Measurements from ENCODE around the gene CKM. TPM values are rescaled to one million over a fixed set of nuclear protein-coding genes. Genes with fewer than 3 reads are reported as not detected.

CKM gene
- polyA plus RNA-seq, 1 experiment = not detected

DNA sequence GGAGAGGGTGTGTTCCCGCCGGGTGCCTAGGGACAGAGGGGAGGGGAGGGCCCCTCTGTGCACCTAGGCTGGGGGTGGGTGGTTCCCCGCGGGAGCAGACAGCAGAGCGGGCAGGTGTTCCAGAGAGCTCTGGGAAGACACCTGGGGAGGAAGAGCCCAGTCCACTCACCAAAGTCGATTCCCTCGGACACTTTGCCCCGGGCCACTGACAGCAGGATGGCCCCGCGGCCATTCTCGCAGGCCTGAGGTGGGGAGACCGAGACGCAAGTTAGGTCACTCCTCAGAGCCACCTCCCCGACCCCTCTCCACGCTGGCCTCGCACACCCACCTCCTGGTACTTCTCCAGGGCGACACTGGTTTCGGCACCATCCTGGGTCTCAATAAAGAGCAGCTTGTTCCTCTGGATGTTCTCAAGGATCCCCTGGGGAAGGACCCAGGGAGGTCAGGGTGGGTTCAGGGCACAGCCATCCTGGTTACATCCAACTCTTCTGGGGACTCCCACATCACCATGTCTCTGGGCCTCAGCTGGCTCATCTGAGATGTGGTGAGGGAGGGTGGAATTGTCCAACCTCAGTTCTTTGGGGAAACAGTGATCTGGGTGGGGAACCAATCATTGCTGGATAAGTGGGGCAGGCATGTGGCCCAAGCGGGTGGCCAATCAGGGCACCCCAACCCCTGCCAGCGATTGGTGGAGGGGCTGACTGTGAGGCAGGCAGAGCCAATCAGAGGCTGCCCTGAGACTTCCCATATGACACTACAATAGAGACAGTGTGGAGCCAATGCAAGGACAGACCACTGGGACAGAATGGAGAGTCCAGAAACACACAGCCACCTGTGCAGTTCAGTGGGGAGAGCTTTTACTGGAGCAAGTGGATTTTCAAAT, 30.5 kb upstream of the CKM start:
- TF ChIP-seq, protein P1, sequence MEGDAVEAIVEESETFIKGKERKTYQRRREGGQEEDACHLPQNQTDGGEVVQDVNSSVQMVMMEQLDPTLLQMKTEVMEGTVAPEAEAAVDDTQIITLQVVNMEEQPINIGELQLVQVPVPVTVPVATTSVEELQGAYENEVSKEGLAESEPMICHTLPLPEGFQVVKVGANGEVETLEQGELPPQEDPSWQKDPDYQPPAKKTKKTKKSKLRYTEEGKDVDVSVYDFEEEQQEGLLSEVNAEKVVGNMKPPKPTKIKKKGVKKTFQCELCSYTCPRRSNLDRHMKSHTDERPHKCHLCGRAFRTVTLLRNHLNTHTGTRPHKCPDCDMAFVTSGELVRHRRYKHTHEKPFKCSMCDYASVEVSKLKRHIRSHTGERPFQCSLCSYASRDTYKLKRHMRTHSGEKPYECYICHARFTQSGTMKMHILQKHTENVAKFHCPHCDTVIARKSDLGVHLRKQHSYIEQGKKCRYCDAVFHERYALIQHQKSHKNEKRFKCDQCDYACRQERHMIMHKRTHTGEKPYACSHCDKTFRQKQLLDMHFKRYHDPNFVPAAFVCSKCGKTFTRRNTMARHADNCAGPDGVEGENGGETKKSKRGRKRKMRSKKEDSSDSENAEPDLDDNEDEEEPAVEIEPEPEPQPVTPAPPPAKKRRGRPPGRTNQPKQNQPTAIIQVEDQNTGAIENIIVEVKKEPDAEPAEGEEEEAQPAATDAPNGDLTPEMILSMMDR (IDR thresholded peaks at IDR 0.05; ENCODE audit: insufficient read depth, low read depth, low read length) = no peak
- ChIA-PET CTCF (interaction anchor here (2.6 kb wide), 1 partner anchor 15 kb away, joined by 10 read pairs; no protein-coding TSS in a partner anchor), POLR2A (no interaction called here)
- Histone ChIP-seq H3K4me3 (ENCODE audit: low read depth, low read length) (no peak overlapping the region), H3K27me3 (ENCODE audit: control insufficient read depth, insufficient read depth, low read length) (no peaks in the 10 kb centered on the region), H3K36me3 (ENCODE audit: control insufficient read depth, insufficient read depth, low read length) (peaks cover 34% of the 10 kb centered on the region)
- DNase-seq (ENCODE audit: low read depth) = no peak

DNA sequence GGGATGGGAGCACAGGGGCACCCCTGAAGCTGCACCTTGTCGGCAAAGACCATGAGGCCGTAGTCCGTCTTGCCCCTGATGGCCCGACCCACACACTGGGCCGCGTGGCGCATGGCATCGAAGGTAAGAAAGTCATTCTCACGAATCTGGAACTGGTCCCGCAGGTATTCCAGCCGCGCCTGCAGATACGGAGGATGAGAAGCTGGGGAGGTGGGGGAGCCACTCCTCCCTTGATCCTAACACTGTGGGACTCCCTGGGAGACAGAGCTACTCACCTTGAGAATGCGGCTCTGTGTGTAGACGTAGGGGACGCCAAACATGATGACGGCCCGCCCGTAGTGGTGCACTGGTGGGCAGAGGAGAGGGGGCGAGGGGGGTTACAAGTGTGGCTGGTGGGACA, 29.8 kb upstream of the CKM start:
- H3K27me3 ChIP-seq (ENCODE audit: control insufficient read depth, insufficient read depth, low read length) = no peaks in the 10 kb centered on the region
- CTCF ChIA-PET = interaction anchor here (2.6 kb wide), 1 partner anchor 14 kb away, joined by 10 read pairs; no protein-coding TSS in a partner anchor
- TF ChIP-seq, protein P1 (IDR thresholded peaks at IDR 0.05; ENCODE audit: insufficient read depth, low read depth, low read length) = no peak
- POLR2A ChIA-PET = no interaction called here
- no peak for DNase-seq (ENCODE audit: low read depth)
- H3K4me3 ChIP-seq (ENCODE audit: low read depth, low read length) = no peak overlapping the region
- H3K36me3 ChIP-seq (ENCODE audit: control insufficient read depth, insufficient read depth, low read length) = peaks cover 31% of the 10 kb centered on the region

DNA sequence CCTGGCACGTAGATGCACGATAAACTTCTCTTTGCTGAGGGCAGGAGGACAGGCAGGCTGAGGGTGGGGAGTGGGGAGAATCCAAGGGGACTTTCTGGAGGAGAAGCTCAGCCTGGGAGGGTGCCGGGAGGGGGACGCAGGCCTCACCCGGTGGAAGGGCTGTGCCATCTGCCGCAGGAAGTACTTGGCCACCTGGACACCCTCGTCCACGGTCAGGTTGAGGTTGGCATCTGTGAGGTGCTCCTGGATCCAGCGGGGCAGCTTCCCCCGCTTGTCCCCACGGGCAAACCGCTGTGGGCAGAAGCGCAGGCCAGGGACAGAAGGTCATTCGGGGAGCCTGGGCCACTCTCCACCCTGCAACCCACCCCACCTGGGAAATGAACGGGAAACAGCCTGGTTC, 29.4 kb upstream of the CKM start:
- POLR2A ChIA-PET = no interaction called here
- CTCF ChIA-PET = interaction anchor here (1.1 to 2.6 kb wide), 2 partner anchors 13 to 33 kb away, joined by 3 to 10 read pairs; no protein-coding TSS in a partner anchor
- Histone ChIP-seq H3K4me3 (ENCODE audit: low read depth, low read length) (no peak overlapping the region), H3K36me3 (ENCODE audit: control insufficient read depth, insufficient read depth, low read length) (peaks cover 30% of the 10 kb centered on the region), H3K27me3 (ENCODE audit: control insufficient read depth, insufficient read depth, low read length) (no peaks in the 10 kb centered on the region)
- no peak for DNase-seq (ENCODE audit: low read depth)
- TF ChIP-seq, protein P1 (IDR thresholded peaks at IDR 0.05; ENCODE audit: insufficient read depth, low read depth, low read length) = no peak

DNA sequence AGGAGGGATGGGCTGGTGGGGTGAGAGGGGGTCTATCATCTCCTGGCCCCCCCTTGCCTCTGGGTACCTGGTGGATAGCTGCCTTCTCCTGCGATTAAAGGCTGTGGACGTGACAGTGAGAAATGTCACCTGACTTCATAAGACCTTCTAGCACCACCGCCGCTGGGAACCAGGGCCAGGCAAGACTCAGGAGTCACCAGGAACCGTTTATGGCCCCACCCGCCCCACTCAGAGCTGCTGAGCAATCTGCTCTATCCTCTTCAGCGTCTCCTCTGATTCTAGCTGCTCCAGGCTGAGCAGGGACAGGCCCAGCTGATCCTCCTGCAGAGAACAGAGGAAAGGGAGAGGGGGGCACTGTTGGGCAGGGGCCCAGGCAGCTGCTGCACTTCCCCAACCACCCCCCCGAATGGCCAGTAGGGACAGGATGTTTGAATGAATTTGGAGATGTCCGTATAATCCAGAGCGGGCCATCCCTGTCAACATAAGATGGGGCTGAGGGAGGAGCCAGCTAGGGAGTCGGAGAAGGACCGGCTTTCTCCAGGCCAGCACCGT, 28.8 kb upstream of the CKM start:
- ChIA-PET CTCF (interaction anchor here (1.1 to 5.1 kb wide), 2 partner anchors 14 to 33 kb away, joined by 3 to 31 read pairs; no protein-coding TSS in a partner anchor), POLR2A (no interaction called here)
- H3K4me3 ChIP-seq (ENCODE audit: low read depth, low read length) = no peak overlapping the region
- no peaks in the 10 kb centered on the region for H3K27me3 ChIP-seq (ENCODE audit: control insufficient read depth, insufficient read depth, low read length)
- TF ChIP-seq, protein P1 (IDR thresholded peaks at IDR 0.05; ENCODE audit: insufficient read depth, low read depth, low read length) = no peak
- peaks cover 26% of the 10 kb centered on the region for H3K36me3 ChIP-seq (ENCODE audit: control insufficient read depth, insufficient read depth, low read length)
- no peak for DNase-seq (ENCODE audit: low read depth)

DNA sequence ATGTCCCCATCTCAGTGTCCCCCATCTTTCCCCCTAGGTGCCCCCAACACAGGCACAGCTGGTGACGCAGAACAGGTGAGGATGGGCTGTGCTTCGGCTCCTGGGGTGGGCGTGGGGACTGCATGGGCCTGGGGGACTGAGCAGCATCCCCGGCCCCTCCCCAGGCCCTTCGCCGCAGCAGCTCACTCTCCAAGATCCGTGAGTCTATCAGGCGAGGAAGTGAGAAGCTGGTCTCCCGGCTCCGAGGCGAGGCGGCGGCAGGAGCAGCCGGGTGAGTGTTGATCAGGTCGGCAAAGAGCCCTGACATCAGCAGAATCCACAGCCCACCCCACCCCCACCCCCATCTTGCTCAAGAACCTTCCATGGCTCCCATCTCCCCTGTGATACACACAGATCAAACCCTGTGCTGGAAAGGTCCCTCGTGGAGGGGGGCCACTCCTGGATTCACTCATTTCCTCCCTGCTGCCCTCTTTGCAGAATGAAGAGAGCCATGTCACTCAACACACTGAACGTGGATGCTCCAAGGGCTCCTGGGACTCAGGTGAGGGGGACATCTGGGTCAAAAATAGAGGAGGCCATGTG, 27.9 kb upstream of the CKM start:
- CTCF ChIA-PET = interaction anchor here (5.1 kb wide), 1 partner anchor 13 kb away, joined by 31 read pairs; no protein-coding TSS in a partner anchor
- Histone ChIP-seq H3K4me3 (ENCODE audit: low read depth, low read length) (no peak overlapping the region), H3K36me3 (ENCODE audit: control insufficient read depth, insufficient read depth, low read length) (peaks cover 21% of the 10 kb centered on the region), H3K27me3 (ENCODE audit: control insufficient read depth, insufficient read depth, low read length) (no peaks in the 10 kb centered on the region)
- TF ChIP-seq, protein P1 (IDR thresholded peaks at IDR 0.05; ENCODE audit: insufficient read depth, low read depth, low read length) = no peak
- POLR2A ChIA-PET = no interaction called here
- no peak for DNase-seq (ENCODE audit: low read depth)

Measured in BJ (cell line).